IPS-11a (cell line): ENCODE data around the gene KCNJ6.

Experiments
- H3K4me3 ChIP-seq: one replicate; pipeline ENCODE4 v1.5.1; 2013; ENCODE audit warnings: low read depth, low read length, control low read depth

The KCNJ6 gene

DNA sequence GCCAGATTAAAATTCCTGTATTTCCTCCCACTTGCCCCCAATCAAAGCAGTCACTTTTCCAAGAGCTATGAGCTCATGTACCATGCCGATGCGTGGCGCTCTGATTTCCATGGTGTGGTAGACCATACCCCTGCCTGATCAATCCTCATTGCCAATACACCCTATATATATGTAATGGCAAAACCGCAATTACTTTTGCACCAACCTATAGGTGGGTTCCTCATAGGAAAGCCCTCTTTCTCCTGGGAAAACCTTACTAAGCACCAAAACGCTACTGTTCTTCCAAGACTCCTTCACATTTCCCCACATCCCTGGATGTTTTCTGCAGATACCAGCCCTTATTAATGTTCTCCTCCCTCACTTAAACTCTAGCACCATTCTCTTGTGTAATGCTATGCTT, 11.0 kb downstream of the KCNJ6 start:
- no peak overlapping the region for H3K4me3 ChIP-seq

DNA sequence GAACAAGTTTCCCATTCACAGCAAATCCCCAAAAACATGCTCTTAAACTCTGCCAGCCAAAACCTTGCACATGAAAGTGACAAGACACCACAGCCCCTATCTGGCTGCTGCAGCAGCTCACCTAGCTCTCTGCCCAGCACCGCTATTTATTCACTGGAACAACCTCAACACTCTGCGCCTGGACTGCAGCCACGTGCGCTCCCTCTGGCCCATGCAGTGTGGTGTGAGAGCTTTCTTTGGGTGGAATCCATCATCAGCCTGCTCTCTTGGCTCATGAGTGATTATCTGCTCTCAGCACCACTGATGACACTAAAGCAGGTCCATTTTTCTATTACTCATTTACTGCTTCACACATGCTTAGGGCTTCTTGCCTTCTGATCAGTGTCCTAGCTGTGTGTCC, 11.4 kb downstream of the KCNJ6 start:
- H3K4me3 ChIP-seq: no peak overlapping the region

DNA sequence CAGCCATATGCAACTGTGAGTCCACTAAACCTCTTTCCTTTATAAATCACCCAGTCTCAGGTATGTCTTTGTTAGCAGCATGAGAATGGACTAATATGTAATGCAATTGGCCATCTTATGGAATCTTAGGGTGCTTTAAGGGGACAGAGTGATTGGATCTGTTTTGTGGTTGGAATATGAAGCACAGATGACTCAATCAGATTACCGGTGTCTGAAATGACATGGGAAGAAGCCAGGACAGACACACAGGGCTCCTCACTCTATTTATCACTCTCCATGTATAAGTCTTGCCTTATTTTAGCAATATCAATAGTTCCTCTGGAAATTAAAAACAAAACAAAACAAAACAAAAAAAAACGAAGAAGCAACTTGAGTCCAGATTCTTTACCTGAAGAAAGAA, 12.9 kb downstream of the KCNJ6 start:
- no peak overlapping the region for H3K4me3 ChIP-seq

DNA sequence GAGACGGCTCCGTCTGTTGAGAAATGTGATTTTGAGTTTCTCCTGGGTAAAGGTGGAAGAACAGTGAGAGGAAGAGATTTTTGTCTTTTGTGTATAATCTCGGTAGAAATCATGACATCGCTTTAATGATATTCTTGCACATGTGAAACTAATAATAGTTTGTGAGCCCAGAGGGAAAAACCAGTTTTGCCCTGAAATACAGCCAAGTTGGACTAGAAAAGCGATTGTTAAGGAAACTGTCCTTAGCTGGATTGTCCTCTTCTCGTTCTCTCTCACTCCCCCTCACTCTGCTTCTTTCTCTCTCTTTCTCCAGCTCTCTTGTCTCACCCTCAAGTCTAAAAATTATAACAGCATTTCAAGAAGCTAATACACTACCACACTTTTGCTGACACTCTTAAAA, 17.1 kb downstream of the KCNJ6 start:
- no peak overlapping the region for H3K4me3 ChIP-seq

DNA sequence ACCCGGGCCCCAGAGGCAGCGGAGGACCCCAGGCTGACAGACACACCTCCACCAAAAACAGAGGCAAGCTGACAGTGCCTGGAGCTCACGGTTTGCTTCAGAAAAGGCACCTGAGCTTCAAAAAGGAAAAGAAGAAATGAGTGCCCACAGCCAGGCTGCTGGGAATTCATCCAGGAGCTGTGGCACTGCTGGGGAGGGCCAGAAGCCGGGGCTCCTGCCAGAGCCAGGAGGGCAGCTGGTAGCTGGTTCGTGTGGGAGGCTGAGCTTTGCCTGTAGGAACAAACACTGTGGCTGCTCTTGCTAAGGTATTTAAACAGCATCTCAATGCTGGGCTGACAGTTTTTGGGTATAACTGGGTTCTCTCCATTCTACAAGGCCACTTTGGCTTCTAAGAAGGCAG, 19.5 kb downstream of the KCNJ6 start:
- H3K4me3 ChIP-seq: no peak overlapping the region

DNA sequence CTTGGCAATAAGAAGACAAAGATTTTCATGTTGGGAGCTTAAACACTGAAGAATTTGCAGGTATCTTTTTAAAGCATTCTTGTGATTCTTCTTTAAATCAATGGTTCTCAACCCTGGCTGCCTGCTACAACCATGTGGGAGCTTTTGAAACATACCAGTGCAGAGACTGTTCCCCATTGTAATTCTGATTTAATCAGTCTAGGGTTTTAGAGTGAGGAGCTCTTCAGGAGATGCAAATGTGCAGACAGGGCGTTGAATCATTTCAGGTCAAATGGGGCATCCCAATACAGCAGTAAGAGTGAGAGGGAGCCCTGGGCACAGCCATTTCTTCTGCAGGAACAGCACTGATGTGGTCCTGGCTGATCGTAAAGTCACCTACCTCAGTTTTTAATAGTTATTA, 24.3 kb downstream of the KCNJ6 start:
- no peak overlapping the region for H3K4me3 ChIP-seq

DNA sequence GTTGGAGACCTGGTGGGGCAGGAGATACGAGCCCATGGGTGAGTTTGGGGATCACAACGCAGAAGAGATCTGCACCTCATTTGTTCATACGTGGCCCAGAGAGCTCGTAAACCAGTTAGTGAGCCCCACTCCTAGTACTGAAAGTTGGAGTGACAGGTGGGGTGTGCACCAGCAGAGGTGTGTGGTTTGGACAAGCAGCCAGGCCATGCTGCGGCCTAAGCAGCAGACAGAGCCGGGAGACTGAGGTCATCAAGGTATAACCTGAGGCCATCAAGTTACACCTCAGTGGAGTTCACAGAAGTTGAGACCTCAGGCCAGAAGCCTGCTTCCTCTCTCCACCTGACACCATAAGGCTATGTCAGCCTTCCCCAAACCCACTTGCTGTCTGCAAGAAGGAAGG, 27.6 kb downstream of the KCNJ6 start:
- no peak overlapping the region for H3K4me3 ChIP-seq

DNA sequence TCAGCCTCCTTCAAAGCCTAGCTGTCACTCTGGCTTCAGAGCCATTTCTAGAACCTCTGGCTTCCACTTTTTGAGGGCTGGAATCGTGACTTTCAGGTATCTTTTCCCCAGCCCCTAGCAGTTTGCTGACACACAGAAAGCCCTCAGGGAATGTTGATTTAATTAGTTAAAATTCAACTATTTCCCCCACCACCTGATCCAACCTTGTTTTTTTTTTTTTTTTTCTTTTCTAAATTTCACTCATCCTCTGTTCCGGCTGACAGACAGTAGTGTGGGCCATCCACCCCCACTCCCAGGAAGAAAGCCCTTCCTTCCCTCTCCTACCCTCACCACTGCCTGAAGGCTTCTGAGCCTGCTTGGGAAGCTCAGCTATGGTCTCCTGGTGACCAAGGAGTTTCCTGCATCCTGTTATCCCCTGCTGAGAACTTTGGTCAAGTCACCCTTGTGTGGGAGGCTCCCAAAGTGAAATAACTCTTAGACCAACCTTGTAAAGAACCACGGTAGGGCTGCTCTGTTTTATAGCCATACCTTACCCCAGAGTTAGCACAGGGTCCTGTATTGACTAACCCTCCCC, 29.4 kb downstream of the KCNJ6 start:
- no peak overlapping the region for H3K4me3 ChIP-seq

DNA sequence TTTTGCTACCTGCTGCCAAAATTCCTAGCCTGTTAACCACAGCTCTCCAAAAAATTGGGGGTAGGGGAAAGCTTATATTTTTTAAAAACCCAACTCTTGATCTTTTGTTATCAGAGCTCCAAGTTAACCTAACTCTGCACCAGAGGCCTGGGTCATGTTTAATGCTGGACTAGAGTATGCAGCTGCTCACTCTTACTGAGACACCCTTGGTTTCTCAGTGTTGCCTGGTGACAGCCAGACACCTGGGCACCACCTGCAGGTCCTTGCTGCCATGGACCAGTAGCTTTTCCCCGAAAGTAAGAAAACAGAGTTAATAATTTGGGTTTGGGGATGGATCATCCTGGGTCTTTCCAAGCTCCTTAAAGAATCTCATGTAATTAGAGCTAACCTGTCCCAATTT, 30.1 kb downstream of the KCNJ6 start:
- no peak overlapping the region for H3K4me3 ChIP-seq

DNA sequence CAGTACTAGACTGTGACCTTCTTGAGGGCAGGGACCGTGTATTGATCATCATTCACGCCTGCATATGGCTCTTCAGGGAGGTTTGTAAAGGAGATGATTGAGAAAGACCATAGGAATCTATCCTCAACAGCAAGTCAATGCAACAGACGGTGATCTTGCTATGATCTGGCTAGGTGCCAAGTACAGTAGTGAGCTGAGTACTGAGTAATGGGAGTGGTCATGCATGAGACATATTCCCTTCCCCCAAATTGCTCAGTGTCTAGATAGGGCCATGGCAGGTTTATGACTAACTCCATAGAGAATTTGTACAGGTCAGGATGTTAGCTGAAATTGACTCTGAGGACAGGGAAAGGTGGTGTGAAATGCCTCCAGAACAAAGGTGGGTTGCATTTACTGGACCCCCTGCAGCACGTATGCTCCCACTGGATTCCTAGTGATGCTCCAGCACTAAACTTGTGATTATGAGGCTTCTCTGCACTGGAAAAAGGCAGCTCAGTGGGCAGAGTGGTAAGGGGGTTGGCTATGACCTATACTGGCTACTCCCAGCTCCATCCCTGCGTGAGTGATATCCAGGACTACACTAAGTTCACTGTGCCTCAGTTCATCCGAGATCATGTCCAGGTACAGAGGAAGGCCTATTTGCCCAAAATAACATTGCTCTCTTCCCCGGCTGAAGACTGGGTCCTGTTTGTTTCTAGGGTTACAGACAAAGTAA, 37.2 kb downstream of the KCNJ6 start:
- no peak overlapping the region for H3K4me3 ChIP-seq

DNA sequence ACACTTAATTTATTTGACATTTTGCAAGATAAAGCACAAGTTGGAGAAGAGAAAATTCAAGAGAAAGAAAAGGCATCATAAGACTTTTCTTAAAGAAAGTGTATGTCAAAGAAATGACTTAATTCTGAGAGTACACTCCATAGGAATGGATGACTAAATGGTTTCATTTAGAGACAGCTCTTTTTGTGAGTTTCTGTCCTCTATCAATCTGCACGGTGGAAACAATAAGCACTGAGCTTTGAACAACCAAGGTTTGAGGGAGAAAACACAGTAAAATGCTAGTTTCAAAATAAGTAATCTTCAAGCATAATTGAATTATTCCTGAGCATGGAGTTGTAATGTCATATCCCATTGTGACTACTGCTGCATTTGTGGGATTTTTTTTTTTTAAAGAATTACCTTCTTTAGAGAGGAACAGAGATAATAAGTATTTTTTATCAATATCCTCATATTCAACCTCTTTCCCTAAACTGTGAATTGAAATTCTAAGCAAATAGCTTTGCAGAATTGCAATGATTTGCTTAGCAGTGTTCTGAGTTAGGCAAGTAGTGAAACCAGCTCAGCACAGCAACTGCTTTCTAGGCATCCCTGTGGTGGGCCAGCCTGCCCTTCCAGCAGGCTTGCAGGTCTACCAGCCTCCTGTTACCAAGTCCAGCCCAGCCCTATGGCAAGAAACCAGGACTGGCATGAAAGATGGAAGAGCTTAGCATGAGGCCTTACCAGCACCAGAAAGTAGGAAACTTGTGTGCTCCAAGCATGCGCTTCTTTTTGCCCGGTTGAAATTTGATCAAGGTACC, 38.2 kb downstream of the KCNJ6 start:
- H3K4me3 ChIP-seq: no peak overlapping the region

DNA sequence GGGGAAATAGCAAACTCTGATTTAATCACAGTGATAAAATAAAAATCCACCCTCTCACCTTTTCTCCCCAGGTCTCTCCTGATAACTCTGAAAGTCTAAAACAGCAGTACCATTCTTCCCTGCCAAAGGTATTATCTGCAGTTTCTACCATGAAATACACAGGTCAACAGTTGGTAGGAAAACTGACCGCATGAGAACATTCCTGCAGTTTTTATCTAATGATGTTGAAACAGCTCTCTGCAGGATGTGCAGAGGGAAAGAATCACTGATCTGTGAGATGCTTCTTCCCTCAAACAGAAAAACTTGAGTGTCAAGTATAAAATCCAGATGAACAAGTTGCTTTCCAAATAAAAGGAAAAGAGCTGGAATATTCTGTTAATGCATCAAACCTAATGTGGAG, 39.1 kb downstream of the KCNJ6 start:
- no peak overlapping the region for H3K4me3 ChIP-seq

DNA sequence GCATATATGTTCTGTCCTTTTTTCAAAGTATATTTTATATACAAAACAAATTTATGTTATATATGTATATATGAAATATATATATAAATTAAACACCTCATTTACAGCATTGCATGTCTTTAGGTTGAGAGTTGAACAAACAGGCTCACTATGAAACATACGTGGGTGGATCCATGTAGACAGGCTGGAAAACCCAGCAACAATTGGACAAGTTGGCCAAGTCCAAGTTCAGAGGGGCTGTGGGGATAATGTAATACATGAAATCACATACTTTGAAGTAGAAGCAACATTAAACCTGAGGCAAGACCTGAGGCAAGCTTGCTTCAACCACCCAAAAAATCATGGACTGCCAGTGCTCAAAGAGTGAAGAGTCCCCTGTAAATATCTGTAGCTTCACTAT, 39.7 kb downstream of the KCNJ6 start:
- H3K4me3 ChIP-seq: no peak overlapping the region

DNA sequence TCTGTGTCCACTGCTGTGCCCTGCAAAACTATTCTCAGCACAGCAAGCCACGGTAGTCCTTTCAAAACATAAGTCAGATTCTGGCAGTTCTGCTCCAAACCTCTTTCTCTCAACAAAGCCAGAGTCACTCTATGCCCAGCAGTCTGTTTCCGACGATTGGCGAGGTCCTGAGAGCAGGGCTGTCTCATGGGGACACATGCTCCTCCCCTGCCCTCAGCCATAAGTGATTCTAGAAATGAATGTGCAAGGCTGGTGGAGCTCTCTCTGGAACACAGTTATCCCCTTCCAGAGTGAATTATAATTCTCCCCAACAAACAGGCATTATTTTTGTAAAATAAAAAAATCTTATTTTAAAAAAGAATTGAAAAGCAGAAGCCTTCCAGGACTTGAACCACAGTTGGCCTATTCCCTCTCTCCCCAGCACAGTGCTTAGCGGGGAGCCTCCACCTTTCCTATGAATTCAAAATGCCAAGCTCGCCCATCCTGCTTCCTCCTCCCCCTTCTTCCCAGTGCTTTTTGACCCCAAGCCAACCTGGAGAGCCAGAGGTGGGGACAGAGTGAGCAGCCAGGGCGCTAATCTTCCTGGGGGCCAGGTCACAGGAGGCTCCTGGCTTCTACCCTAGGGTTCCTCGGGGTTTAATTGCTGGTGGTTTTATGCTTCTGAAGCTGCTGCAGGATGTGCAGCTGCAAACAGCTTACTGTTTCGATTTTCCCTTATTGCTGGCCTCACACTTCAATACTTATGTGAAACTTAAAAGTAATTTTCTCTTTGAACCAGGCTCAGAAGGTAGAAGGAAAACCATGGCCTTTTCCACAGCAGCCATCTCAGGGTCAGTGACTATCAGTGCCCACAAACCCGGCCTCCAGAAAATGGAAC, 41.1 kb downstream of the KCNJ6 start:
- no peak overlapping the region for H3K4me3 ChIP-seq

DNA sequence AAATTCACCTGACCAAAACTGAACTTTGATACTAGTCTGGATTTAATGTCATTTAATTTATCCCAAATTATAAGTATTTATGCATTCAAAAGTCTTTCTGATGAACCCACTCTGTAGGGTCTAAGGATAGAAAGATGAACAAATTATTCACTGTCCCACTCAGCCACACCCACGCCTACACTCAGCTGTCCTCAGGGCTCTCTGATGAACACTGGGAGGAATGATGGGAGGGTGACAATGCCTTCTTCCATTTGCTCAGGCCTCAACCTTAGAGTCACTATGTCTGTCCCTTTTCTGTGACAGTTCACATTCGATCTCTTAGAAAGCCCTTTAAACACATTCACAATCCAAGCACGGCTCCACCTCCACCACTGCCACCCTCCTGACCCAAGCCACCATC, 41.8 kb downstream of the KCNJ6 start:
- H3K4me3 ChIP-seq: no peak overlapping the region

DNA sequence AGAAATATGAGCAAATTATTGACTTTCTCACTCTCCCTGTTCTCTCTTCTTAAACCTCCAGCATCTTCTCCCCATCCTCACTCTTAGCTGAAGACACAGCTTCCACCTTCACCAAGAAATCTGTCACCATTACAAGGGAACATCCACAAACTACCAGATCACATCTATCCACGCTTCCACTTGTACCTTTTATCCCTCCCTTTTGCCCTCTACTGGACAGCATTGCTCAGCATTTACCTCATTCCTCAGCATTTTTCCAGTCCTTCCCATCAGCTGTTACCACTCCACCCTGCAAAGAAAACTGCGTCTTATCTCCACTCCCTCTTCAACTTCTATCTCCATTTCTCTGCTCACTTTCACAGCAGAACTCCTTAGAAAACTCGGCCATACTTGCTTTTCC, 42.6 kb downstream of the KCNJ6 start:
- no peak overlapping the region for H3K4me3 ChIP-seq

DNA sequence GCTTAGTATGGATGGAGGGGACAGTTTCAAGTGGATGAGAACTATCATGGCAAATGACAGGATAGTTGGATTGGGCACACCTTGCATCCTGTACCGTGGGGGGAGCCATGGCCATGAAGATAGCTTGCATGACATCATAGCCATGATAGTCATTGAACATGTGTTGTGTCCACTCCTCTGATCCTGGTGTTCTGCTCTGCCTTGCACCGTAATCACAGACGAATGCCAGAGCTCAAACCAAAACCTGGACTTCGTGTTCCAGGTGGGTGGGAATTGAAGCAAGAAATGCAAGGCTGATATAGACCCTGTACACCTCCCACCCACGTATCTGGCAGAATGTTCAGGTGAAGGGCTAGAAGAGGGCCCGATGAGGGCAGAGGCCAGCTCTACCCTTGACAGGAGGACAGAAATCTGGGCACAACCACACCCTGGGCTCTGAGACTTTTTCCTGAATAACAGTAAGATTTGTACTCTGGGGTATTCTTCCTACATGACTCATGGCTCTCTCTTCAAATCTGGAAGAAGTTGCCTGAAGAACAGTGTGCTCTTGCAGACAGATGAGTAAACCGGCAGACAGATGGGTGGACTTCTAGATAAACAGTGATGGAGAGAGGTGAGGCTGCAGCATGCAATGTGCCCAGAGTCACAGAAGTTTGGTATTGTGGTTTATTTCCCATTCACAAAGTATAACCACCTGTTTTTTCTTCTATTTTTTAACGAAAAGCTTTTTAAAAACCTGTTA, 45.0 kb downstream of the KCNJ6 start:
- H3K4me3 ChIP-seq: no peak overlapping the region

DNA sequence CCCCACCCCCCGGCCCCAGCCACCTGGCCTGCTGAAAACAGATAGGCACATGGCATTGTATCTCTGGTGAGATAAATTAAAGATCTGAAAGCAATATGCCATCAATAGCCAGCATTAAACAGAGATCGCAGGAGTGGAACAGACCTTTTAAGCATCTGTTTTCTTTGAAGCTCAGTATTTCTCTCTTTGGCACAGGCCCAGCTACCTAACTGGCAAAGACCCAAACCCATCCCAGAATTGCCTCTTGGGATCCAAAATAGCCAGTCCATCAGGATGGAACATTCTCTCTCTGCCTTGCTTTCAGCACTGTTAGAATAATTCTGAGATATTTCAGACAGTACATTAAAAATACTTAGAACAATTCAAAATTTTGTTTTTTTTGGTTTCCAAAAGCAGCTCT, 46.0 kb downstream of the KCNJ6 start:
- H3K4me3 ChIP-seq: no peak overlapping the region

DNA sequence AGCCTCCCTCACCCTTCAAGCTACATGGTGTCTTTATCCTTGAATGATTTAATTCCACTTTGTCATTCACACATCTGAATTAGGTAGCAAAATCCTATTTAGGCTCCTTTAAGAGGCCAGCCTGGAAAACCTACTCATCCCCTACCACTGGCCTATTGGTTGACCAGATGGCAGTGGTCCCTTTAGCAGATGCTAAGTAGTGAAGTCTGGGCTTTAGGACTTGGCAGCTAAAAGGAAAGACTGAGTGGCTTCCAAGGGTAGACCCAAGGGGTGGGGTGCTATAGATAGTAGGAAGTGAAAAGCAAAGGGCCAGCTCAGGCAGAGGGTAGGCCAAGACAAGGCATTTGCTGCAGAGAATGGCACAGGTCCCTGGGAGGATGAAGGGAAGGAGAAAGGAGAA, 46.6 kb downstream of the KCNJ6 start:
- H3K4me3 ChIP-seq: no peak overlapping the region

DNA sequence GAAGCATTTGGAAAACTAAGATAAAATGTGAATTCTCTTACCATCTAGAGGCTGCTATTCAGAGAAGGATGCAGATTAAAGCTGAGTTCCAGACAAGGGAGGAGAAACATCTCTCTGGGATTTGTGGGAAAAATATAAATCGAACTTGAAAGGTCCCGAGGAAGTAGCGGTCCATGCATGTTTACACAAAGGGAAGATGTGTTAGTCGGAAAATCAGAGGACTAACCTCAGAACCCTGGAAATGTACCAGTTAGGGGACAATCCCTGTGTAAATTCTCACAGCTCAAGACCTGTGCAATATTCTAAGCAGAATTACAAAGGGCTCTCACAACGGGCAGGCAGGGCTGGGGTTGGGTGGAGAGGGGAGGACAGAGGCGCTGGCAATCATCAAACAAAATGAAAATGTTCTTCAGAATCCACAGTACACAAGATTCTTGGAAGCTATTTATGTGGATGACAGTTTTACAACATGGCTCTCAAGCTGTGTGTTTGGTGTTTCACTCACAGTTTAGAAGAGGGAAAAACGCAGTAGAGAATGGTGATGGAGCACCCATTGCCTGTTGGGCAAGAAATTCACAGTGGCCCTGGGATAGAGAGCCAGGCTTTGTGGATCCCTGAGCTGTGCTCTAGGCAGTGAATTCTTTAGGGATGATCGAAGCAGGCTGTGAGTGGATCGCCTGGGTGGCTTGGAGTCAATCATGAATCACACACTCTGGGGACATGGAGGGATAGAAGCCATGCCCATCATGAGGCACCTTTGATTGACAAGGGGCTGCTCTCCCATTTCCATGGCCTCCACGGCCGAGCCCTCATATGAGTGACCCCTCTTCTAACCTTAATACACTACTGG, 47.6 kb downstream of the KCNJ6 start:
- no peak overlapping the region for H3K4me3 ChIP-seq
